Lower leg skin (tissue), 3 donors: ENCODE data around the gene PPCDC.

Source experiments
- POLR2A ChIP-seq, 2 donors: fragments of 450-650 bp; IDR thresholded peaks; one replicate each; pipeline ENCODE4 v1.6.1; 2016 to 2017; ENCODE audit warnings: antibody characterized with exemption in 2 of 2, mild to moderate bottlenecking in 1 of 2, moderate library complexity in 1 of 2
- TF ChIP-seq, protein P1 (sequence below), 3 donors: fragments of 450-650 bp; IDR thresholded peaks; one replicate each; pipeline ENCODE4 v1.5.1; 2016; ENCODE audit warnings: antibody characterized with exemption in 3 of 3, mild to moderate bottlenecking in 3 of 3, moderate library complexity in 2 of 3

GRCh38 chr15:75008221-75008625 is 15.2 kb upstream of the PPCDC start:
- TF ChIP-seq, protein P1, sequence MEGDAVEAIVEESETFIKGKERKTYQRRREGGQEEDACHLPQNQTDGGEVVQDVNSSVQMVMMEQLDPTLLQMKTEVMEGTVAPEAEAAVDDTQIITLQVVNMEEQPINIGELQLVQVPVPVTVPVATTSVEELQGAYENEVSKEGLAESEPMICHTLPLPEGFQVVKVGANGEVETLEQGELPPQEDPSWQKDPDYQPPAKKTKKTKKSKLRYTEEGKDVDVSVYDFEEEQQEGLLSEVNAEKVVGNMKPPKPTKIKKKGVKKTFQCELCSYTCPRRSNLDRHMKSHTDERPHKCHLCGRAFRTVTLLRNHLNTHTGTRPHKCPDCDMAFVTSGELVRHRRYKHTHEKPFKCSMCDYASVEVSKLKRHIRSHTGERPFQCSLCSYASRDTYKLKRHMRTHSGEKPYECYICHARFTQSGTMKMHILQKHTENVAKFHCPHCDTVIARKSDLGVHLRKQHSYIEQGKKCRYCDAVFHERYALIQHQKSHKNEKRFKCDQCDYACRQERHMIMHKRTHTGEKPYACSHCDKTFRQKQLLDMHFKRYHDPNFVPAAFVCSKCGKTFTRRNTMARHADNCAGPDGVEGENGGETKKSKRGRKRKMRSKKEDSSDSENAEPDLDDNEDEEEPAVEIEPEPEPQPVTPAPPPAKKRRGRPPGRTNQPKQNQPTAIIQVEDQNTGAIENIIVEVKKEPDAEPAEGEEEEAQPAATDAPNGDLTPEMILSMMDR (IDR thresholded peaks at IDR 0.05) = no peak
- TF ChIP-seq POLR2A (IDR thresholded peaks at IDR 0.05) = no peak
